Common myeloid progenitor, CD34-positive (primary cell): ENCODE measurements around the gene AGR2.
A peak's percentile ranks its signal among the peaks of the same experiment; 100 is the strongest.

ENCODE experiments used
- CTCF ChIA-PET: fragments of 350-600 bp; sonication (Branson Sonifier 250); formaldehyde crosslinking; loops from one replicate; lab custom pipeline; 2021; ENCODE audit warnings: antibody characterized with exemption; lab: Charles Lee
- POLR2A ChIA-PET: fragments of 350-600 bp; sonication (Branson Sonifier 250); formaldehyde crosslinking; loops from one replicate; lab custom pipeline; 2021; ENCODE audit warnings: antibody characterized with exemption; lab: Charles Lee
- DNase-seq, 3 donors: peaks; one replicate each; pipeline versions ENCODE4 v3.0.0 to v3.0.0-alpha.2; 2013
- H3K27ac ChIP-seq, 2 experiments: 1 replicate in 1 of 2; 2 replicates in 1 of 2; pipeline ENCODE4 v1.7.0; 2013; ENCODE audit warnings: inconsistent platforms in 2 of 2, low read length in 2 of 2, mild to moderate bottlenecking in 2 of 2, low read depth in 1 of 2, moderate library complexity in 1 of 2; ENCODE audit not compliant: severe bottlenecking in 2 of 2, insufficient read depth in 1 of 2, poor library complexity in 1 of 2
- H3K27me3 ChIP-seq, 5 experiments: replicated peaks in 2 of 5; 1 replicate in 3 of 5; 2 replicates in 2 of 5; pipeline versions ENCODE4 v1.6.1 to v1.7.0; 2013; ENCODE audit warnings: low read length in 4 of 5, mild to moderate bottlenecking in 2 of 5, moderate library complexity in 2 of 5, inconsistent platforms in 1 of 5; ENCODE audit not compliant: insufficient read depth in 5 of 5, control insufficient read depth in 4 of 5
- H3K36me3 ChIP-seq, 4 experiments: 1 replicate in 2 of 4; 2 replicates in 2 of 4; pipeline versions ENCODE4 v1.6.1 to v1.7.0; 2013; ENCODE audit warnings: low read length in 3 of 4, control low read depth in 1 of 4, mild to moderate bottlenecking in 1 of 4; ENCODE audit not compliant: control insufficient read depth in 4 of 4, insufficient read depth in 4 of 4
- H3K4me1 ChIP-seq, 4 experiments: 1 replicate in 3 of 4; 2 replicates in 1 of 4; pipeline versions ENCODE4 v1.6.1 to v1.7.1; 2013; ENCODE audit warnings: low read length in 3 of 4, mild to moderate bottlenecking in 3 of 4, control low read depth in 1 of 4, inconsistent platforms in 1 of 4, moderate library complexity in 1 of 4; ENCODE audit not compliant: control insufficient read depth in 4 of 4, insufficient read depth in 4 of 4; ENCODE audit errors: control extremely low read depth in 1 of 4
- H3K4me3 ChIP-seq, 7 experiments: 1 replicate in 4 of 7; 2 replicates in 3 of 7; pipeline versions ENCODE4 v1.5.1 to v1.7.0; 2013; ENCODE audit warnings: mild to moderate bottlenecking in 7 of 7, low read length in 6 of 7, moderate library complexity in 6 of 7, inconsistent platforms in 2 of 7, low read depth in 2 of 7, control low read depth in 1 of 7; ENCODE audit not compliant: insufficient read depth in 4 of 7, control insufficient read depth in 1 of 7; ENCODE audit errors: extremely low read depth in 1 of 7
- H3K9me3 ChIP-seq, 5 experiments: 1 replicate in 4 of 5; 2 replicates in 1 of 5; pipeline versions ENCODE4 v1.6.1 to v1.7.1; 2013; ENCODE audit warnings: low read length in 4 of 5, mild to moderate bottlenecking in 2 of 5, inconsistent platforms in 1 of 5, low read depth in 1 of 5, moderate library complexity in 1 of 5; ENCODE audit not compliant: control insufficient read depth in 4 of 5, insufficient read depth in 2 of 5; ENCODE audit errors: control extremely low read depth in 1 of 5
- WGBS: methylation state at CpG from one replicate; pipeline ENCODE4 v1.1.5; 2013; ENCODE audit not compliant: insufficient coverage; 5-methylcytosine and 5-hydroxymethylcytosine counted together

The AGR2 gene

GRCh38 chr7:16758631-16759611 is 45.9 kb downstream of the AGR2 start:
- Histone ChIP-seq H3K36me3 (peaks cover 3 to 10% (median 6%) of the 10 kb centered on the region in 4 experiments), H3K4me1 (peaks cover 7 to 38% (median 21%) of the 10 kb centered on the region in 4 experiments), H3K4me3 (no peak overlapping the region), H3K27ac (no peak overlapping the region), H3K27me3 (no peaks in the 10 kb centered on the region), H3K9me3 (peaks cover 0 to 6% (median 0%) of the 10 kb centered on the region in 5 experiments)
- POLR2A ChIA-PET, result interaction anchor here (0.6 kb wide), 1 partner anchor 113 kb away, joined by 3 read pairs; the partner anchor contains the start of gene BZW2
- CTCF ChIA-PET, result interaction anchor here (0.6 to 1.0 kb wide), 3 partner anchors 12 to 340 kb away, joined by 3 read pairs; no protein-coding TSS in a partner anchor
- 90% methylated on average over 6 of the region's 10 CpGs for WGBS
- peak in 2 of 3 donors; percentile 38 to 58 for DNase-seq

- Histone ChIP-seq H3K4me1 (peaks cover 7 to 41% (median 22%) of the 10 kb centered on the region in 4 experiments), H3K27ac (no peak overlapping the region), H3K9me3 (peaks cover 0 to 2% (median 0%) of the 10 kb centered on the region in 5 experiments), H3K36me3 (peaks cover 0 to 5% (median 3%) of the 10 kb centered on the region in 4 experiments), H3K27me3 (no peaks in the 10 kb centered on the region), H3K4me3 (no peak overlapping the region)
- ChIA-PET POLR2A (no interaction called here), CTCF (interaction anchor here (0.6 to 1.0 kb wide), 2 partner anchors 13 to 339 kb away, joined by 3 read pairs; no protein-coding TSS in a partner anchor)
- DNase-seq, result no peak
- WGBS, result no CpG with 5 or more reads among the region's 6 CpGs
Measured at GRCh38 chr7:16758036-16758435, 46.8 kb downstream of the AGR2 start.

GRCh38 chr7:16755397-16755796 is 49.4 kb downstream of the AGR2 start:
- POLR2A ChIA-PET, result interaction anchor here (1.6 kb wide), 1 partner anchor 109 kb away, joined by 3 read pairs; the partner anchor contains the start of gene BZW2
- Histone ChIP-seq H3K36me3 (no peaks in the 10 kb centered on the region), H3K27me3 (no peaks in the 10 kb centered on the region), H3K27ac (no peak overlapping the region), H3K4me3 (peak overlapping the region in 3 of 7 experiments; percentile 93 to 99 (median 95)), H3K4me1 (peaks cover 7 to 38% (median 22%) of the 10 kb centered on the region in 4 experiments), H3K9me3 (peaks cover 0 to 2% (median 0%) of the 10 kb centered on the region in 5 experiments)
- peak in 1 of 3 donors; percentile 33 for DNase-seq
- CTCF ChIA-PET, result interaction anchor here (1.3 kb wide), 1 partner anchor 46 kb away, joined by 6 read pairs; no protein-coding TSS in a partner anchor

- Histone ChIP-seq H3K4me3 (peak overlapping the region in 6 of 7 experiments; percentile 78 to 99 (median 94)), H3K36me3 (no peaks in the 10 kb centered on the region), H3K9me3 (peaks cover 0 to 2% (median 0%) of the 10 kb centered on the region in 5 experiments), H3K4me1 (peaks cover 7 to 36% (median 22%) of the 10 kb centered on the region in 4 experiments), H3K27me3 (no peaks in the 10 kb centered on the region), H3K27ac (peak overlapping the region in 1 of 2 experiments; percentile 54)
- 25% methylated on average over 1 of the region's 6 CpGs for WGBS
- CTCF ChIA-PET, result interaction anchor here (1.3 kb wide), 1 partner anchor 46 kb away, joined by 6 read pairs; no protein-coding TSS in a partner anchor
- peak in 1 of 3 donors; percentile 50 for DNase-seq
- POLR2A ChIA-PET, result no interaction called here
Measured at GRCh38 chr7:16754856-16755317, 49.9 kb downstream of the AGR2 start.

- DNase-seq, result peak; percentile 29 to 86 (median 76)
- 0% methylated on average over 43 of the region's 58 CpGs for WGBS
- peak overlapping the region in 1 of 2 experiments; percentile 54 for H3K27ac ChIP-seq
- H3K9me3 ChIP-seq, result peaks cover 0 to 2% (median 0%) of the 10 kb centered on the region in 5 experiments
- peaks cover 7 to 34% (median 20%) of the 10 kb centered on the region in 4 experiments for H3K4me1 ChIP-seq
- ChIA-PET POLR2A (no interaction called here), CTCF (interaction anchor here (1.3 kb wide), 1 partner anchor 47 kb away, joined by 6 read pairs; no protein-coding TSS in a partner anchor)
- peak overlapping the region; percentile 66 to 99 (median 93) for H3K4me3 ChIP-seq
- no peaks in the 10 kb centered on the region for H3K36me3 ChIP-seq
- no peaks in the 10 kb centered on the region for H3K27me3 ChIP-seq
Measured at GRCh38 chr7:16753932-16754855, 50.6 kb downstream of the AGR2 start.
